HG02798 (cell line): ENCODE measurements around the gene LY6G6F.
A peak's percentile ranks its signal among the peaks of the same experiment; 100 is the strongest.

ENCODE experiments used
- ATAC-seq: cut with Tn5 transposase; IDR thresholded peaks from one replicate; pipeline ENCODE4 v1.9.1; 2021; ENCODE audit warnings: mild to moderate bottlenecking; ENCODE audit not compliant: unreplicated experiment, poor library complexity

The LY6G6F gene

GRCh38 chr6:31706599-31706998 is at the start of gene LY6G6F:
Gene LY6G6F, plus strand, starts transcription at chr6:31706866. Its CDS starts 41 bp downstream, at chr6:31706907.
- no peak for ATAC-seq

- ATAC-seq, result no peak
Observed at GRCh38 chr6:31657406-31658157, 49.1 kb upstream of the LY6G6F start.

GRCh38 chr6:31658158-31658688 is 48.4 kb upstream of the LY6G6F start:
- no peak for ATAC-seq

GRCh38 chr6:31658983-31659648 is 47.5 kb upstream of the LY6G6F start:
- no peak for ATAC-seq

GRCh38 chr6:31659649-31660380 is 46.9 kb upstream of the LY6G6F start:
- no peak for ATAC-seq

GRCh38 chr6:31660381-31661261 is 46.0 kb upstream of the LY6G6F start, which contains the start of gene C6orf47:
Gene C6orf47, minus strand, starts transcription at chr6:31660778. Its CDS starts 831 bp downstream, at chr6:31659947.
- ATAC-seq, result peak; percentile 54

GRCh38 chr6:31661262-31662123 is 45.2 kb upstream of the LY6G6F start:
- no peak for ATAC-seq

- ATAC-seq, result no peak
Observed at GRCh38 chr6:31662124-31662723, 44.4 kb upstream of the LY6G6F start.

- ATAC-seq, result no peak
Observed at GRCh38 chr6:31663126-31663960, 43.3 kb upstream of the LY6G6F start.

- ATAC-seq, result no peak
Observed at GRCh38 chr6:31663961-31664789, 42.5 kb upstream of the LY6G6F start.

GRCh38 chr6:31664790-31665500 is 41.7 kb upstream of the LY6G6F start, which contains the start of gene GPANK1:
Gene GPANK1, minus strand, starts transcription at chr6:31664997. Its CDS starts 519 bp downstream, at chr6:31664478.
- peak; percentile 33 for ATAC-seq

GRCh38 chr6:31665501-31666336 is 40.9 kb upstream of the LY6G6F start, which contains the start of gene CSNK2B:
Gene CSNK2B, plus strand, starts transcription at chr6:31666080. Its CDS starts 752 bp downstream, at chr6:31666832.
- peak; percentile 85 for ATAC-seq

- no peak for ATAC-seq
Observed at GRCh38 chr6:31666337-31666965, 40.2 kb upstream of the LY6G6F start.

- no peak for ATAC-seq
Observed at GRCh38 chr6:31669676-31670075, 37.0 kb upstream of the LY6G6F start, which contains the start of gene LY6G5B. Gene LY6G5B, plus strand, starts transcription at chr6:31669976. Its CDS starts 975 bp downstream, at chr6:31670951.
